GM21737 (cell line): ENCODE measurements around the gene TYW1.
"Not testable (repeated sequence)": the region's sequence is repeated elsewhere in the genome, so short reads cannot be mapped to it uniquely, and the experiment has no call there.

ENCODE experiments used
- ATAC-seq: cut with Tn5 transposase; IDR thresholded peaks from one replicate; pipeline ENCODE4 v1.9.1; 2021; ENCODE audit warnings: mild to moderate bottlenecking, moderate library complexity; ENCODE audit not compliant: unreplicated experiment

TYW1 gene

DNA sequence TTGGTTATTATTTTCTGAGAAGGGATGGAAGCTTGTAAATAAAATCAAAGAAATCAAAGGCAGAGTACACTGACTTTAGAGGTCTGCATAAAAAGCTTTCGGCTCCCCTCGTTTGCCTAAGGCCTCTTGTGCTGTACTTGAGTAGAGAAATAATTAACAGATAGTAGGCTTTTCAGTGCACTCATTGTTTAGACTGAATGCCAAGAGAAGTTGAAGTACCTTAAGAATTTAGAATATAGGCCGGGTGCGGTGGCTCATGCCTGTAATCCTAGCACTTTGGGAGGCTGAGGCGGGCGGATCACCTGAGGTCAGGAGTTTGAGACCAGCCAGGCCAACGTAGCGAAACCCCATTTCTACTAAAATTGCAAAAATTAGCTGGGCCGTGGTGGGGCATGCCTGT, 232.4 kb downstream of the TYW1 start:
- ATAC-seq = not testable (repeated sequence)

DNA sequence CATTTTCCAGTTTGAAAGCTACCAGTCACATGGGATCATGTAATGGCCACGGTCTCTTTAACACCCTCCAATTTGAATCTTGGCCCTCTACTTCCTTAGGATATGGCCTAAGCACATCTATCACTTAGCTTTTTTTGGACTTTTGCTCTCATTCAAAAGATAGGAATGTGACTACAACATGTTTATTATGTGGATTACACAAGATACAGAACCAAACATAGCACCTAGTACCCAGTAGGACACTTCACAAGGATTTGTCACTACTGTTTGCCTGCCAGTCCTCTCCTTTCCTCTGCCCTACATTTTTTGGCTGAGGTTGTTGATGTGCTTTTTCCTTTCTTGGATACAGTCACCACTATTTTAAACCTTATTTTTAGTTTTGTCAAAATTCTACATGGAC, 233.4 kb downstream of the TYW1 start:
- not testable (repeated sequence) for ATAC-seq

DNA sequence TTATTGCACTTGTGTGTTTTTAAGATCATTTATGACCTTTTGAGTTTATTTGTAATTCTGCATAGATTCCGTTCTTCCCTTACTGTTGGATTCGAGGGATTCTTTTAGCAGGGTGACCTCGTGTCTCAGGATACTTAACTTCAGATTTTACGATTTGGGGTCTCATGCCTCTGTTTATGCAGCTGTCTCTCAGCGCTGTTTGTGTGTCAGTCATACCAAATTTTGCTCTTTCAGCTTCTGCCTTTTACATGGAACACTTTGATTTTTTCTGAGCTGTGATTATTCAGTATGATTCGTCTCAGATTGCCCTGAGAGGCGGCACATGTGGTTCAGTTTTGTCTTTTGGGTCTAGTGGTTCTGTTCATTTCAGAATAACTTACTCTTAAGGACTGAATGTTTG, 236.9 kb downstream of the TYW1 start:
- not testable (repeated sequence) for ATAC-seq

DNA sequence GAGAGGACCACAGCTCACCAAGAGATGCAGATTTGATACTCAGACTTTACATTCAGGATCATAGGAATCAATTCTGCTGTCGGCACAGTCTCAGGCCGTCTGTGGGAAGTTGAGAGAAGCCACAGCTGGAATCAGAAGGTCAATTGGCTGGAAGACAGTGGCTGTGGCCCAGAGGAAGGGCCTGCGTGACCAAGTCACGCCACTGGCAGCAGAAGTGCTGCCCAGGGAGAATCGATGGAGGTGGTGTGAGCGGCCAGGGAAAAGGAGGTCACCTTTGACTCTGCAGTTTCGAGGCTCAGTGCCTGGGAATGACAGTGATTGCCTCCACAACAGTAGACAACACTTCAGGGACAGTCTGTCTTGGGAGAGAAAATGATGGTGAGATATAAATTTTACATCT, 239.6 kb downstream of the TYW1 start:
- ATAC-seq = not testable (repeated sequence)

DNA sequence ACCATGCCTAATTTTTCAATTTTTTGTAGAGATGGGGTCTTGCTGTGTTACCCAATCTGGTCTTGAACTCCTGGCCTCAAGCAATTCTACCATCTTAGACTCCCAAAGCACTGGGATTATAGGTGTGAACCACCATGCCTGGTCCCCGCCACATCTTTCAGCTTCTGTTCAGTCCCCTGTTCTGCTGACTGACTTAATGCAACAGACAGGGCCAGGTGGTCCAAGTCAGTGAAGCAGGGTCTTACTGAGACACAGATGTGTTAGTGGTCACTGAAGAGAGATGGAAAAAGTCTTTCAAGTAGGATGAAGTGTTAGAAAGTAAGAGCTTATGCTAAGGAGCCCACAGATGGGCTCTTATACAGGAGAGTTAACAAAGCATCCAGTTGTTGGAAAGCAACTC, 246.2 kb downstream of the TYW1 start:
- not testable (repeated sequence) for ATAC-seq

DNA sequence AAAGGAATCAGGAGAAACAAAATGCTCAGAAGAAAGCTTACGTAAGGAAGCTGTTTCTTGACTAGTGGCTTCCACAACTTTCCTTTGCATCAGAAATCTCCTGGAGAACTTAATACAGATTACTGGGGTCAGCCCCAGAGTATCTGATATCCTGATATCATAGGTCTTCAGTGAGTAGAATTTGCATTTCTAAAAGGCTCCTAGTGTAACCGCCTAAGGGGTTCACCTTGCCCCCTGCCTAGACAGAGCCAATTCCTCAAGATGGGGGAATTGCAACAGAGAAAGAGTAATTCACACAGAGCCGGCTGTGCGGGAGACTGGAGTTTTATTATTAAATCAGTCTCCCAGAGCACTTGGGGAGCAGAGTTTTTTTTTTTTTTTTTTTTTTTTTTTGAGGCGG, 251.7 kb downstream of the TYW1 start:
- not testable (repeated sequence) for ATAC-seq

DNA sequence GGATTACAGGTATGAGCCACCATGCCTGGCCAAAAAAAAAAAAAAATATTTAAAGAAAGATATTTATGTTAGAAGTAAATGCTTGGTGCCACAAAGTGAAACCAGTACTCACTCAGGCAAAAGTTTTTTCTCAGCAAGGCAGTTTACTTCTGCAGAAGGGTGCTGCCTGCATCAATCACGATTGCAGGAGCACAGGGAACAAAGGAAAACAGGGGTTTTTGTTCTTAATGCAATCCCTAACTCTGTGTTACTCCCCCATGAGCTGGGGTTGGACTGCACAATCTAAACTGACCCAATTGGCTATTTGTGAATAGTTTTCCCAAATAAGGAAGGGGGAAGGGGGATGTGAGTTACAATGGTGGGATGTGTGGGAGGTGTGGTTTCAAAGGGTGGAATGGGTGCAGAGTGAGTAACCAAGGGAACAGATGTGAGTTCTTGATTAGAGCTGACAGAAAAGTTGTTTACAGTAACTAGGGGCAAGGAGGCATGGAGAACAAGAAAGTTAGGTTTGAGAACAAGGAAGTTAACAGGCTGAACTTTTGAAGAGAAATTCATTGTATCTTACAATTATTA, 255.4 kb downstream of the TYW1 start:
- no peak for ATAC-seq

DNA sequence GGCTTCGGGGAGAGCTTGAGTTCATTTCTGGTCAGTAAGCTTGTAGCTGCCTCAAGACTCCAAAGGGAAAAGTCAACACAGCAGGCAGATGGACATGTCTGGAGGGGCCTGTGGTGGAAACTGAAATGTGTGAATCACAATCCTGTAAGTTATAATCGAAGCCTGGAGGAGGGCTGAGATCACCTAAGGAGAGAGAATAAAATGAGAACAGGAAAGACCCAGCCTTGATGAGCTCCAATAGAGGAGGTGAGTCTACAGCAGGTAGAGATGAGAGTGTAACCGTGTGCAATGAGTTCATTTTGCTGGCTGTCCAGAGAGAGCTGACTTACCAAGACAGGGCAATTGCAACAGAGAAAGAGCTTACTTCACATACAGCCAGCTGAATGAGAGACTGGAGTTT, 258.4 kb downstream of the TYW1 start:
- ATAC-seq = not testable (repeated sequence)

DNA sequence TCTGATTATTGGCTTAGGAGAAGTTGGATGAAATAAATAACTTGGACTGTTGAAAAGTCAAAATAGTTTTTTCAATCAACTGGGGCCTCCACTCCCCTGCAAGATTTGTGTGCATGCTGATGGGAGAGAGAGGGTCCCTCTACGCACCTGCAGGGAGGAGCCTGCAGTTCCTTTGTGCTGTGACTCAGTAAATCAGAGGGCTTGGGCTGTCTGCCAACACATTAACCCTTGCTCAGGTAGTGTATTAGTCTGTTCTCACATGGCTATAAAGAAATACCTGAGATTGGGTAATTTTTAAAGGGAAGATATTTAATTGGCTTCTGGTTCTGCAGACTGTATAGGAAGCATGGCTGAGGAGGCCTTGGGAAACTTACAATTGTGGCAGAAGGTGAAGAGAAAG, 261.1 kb downstream of the TYW1 start:
- not testable (repeated sequence) for ATAC-seq

DNA sequence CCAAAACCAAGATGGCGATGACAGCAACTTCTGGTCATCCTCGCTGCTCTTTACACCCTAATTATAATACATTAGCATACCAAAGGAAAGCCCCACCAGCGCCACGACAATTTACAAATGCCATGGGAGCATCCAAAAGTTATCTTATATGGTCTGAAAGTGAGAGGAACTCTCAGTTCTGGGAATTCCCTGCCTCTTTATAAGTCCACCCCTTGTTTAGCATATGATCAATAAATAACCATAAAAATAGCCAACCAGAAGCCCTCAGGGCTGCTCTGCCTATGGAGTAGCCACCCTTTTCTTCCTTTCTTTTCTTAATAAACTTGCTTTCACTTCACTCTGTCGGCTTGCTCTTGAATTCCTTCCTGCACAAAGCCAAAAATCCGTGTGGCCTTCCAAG, 262.7 kb downstream of the TYW1 start:
- ATAC-seq = not testable (repeated sequence)

DNA sequence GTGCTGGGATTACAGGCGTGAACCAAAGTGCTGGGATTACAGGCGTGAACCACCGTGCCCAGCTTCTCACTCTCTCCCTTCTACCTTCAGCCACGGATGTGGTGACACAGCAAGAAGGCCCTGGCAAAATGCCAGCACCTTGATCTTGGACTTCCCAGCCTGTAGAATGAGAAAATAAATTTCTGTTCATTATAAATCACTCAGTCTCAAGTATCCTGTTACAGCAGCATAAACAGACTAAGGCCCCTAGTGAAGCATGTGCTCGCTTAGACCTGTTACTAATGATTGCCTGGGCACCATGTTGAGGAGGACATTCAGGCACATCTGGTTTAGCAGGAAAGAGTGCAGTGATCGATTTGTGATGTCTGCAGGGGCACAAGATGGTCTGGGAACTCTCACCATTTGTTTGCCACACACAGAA, 263.5 kb downstream of the TYW1 start:
- not testable (repeated sequence) for ATAC-seq

DNA sequence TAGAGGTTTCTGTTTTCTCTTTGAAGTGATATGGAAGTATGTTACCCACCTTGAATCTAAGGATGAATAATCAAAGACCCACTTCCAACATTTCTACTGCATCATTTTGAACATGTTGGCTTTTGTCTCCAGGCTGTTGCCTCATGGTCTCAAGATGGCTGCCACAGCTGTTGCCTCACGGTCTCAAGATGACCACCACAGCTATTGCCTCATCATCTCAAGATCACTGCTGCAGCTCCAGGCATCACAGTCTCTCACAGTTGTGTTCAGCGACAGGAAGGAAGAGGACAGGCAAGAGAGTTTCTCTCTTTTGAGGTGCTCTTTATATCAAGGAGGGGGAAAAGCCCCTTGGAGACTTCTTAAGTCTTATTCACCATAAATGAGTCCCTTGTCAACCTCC, 267.4 kb downstream of the TYW1 start:
- ATAC-seq = not testable (repeated sequence)

DNA sequence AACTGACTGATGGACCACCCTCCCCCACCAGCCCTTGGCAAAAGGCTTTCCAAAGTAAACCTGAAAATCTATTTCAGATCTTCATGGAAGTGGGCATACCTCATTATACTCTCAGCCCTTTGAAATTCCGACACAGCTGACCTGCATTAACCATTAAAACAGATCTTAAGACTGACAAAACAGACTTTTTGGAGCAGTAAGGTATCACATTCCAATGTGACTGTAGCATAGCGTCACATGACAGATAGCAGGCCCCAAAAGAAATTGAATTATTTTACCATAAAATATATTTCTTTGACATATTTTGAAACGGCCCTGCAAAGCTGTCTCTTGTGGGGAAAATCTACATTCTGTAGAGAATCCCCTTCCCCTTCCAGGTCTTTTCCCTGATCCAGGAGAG, 269.4 kb downstream of the TYW1 start:
- ATAC-seq = not testable (repeated sequence)

DNA sequence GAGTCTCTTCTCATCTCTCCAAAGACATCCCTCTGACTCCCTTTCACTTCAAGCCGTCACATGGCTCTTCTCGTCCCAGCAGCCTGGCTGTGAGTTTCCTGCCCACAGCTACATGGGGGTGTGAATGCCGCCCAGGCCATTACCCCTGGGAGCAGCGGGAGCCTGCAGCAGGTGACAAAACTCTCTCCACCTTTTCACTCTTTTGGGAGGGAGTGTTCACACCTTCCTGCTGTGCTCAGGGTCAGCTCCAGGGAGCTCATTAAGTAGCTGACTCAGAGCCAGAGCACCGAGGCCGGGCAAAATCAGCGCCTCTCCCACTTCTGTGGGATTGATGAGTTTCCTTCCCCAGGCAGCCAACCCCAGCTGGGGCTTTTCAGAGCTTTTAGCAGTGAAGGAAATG, 271.3 kb downstream of the TYW1 start:
- no peak for ATAC-seq

DNA sequence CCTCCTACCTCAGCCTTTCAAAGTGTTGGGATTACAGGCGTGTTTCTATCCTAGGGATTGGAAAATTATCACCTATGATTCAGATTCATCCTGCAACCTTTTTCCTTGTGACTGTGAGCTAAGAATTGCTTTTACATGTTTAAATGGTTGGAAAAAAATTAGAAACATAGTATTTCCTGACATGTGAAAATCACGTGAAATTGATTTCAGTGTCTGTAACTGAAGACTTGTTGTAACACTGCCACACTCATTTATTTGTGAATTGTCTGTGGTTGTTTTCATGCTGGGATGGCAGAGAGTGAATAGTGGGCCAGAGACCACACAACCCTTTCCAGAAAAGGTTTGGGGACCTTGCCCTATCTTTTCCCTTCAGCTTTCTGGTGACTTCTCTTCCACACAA, 273.3 kb downstream of the TYW1 start:
- ATAC-seq = not testable (repeated sequence)
